HG02840 (cell line): ENCODE measurements around the gene BMP6.

Experiments
- ATAC-seq: cut with Tn5 transposase; IDR thresholded peaks from one replicate; pipeline ENCODE4 v1.9.1; 2021; ENCODE audit warnings: mild to moderate bottlenecking, moderate library complexity, moderate number of reproducible peaks; ENCODE audit not compliant: unreplicated experiment, low FRiP score

Gene BMP6

GRCh38 chr6:7819431-7820015 is 93.6 kb downstream of the BMP6 start:
- ATAC-seq: no peak

GRCh38 chr6:7820288-7820835 is 94.5 kb downstream of the BMP6 start:
- no peak for ATAC-seq

- ATAC-seq: no peak
Observed at GRCh38 chr6:7821426-7821825, 95.5 kb downstream of the BMP6 start.

- no peak for ATAC-seq
Observed at GRCh38 chr6:7823552-7823951, 97.7 kb downstream of the BMP6 start.

- no peak for ATAC-seq
Observed at GRCh38 chr6:7825986-7826385, 100.1 kb downstream of the BMP6 start.

GRCh38 chr6:7827142-7827541 is 101.2 kb downstream of the BMP6 start:
- no peak for ATAC-seq

GRCh38 chr6:7828124-7828523 is 102.2 kb downstream of the BMP6 start:
- ATAC-seq: no peak

GRCh38 chr6:7832904-7833750 is 107.2 kb downstream of the BMP6 start:
- no peak for ATAC-seq

- no peak for ATAC-seq
Observed at GRCh38 chr6:7833751-7834070, 107.8 kb downstream of the BMP6 start.

GRCh38 chr6:7836371-7837026 is 110.6 kb downstream of the BMP6 start:
- no peak for ATAC-seq

GRCh38 chr6:7841781-7842468 is 116.0 kb downstream of the BMP6 start:
- ATAC-seq: no peak

- ATAC-seq: no peak
Observed at GRCh38 chr6:7846966-7847818, 121.3 kb downstream of the BMP6 start.

GRCh38 chr6:7848229-7848628 is 122.3 kb downstream of the BMP6 start:
- no peak for ATAC-seq

- ATAC-seq: no peak
Observed at GRCh38 chr6:7851780-7852179, 125.9 kb downstream of the BMP6 start.

- ATAC-seq: no peak
Observed at GRCh38 chr6:7859591-7859990, 133.7 kb downstream of the BMP6 start.

GRCh38 chr6:7865781-7866180 is 139.9 kb downstream of the BMP6 start:
- ATAC-seq: no peak

- ATAC-seq: no peak
Observed at GRCh38 chr6:7866526-7866925, 140.6 kb downstream of the BMP6 start.

- ATAC-seq: no peak
Observed at GRCh38 chr6:7868926-7869325, 143.0 kb downstream of the BMP6 start.

- ATAC-seq: no peak
Observed at GRCh38 chr6:7878401-7878964, 152.6 kb downstream of the BMP6 start.

- ATAC-seq: no peak
Observed at GRCh38 chr6:7879043-7879442, 153.1 kb downstream of the BMP6 start.
